H7 (cell line): ENCODE measurements around the gene CFAP74. TPM values are rescaled to one million over a fixed set of nuclear protein-coding genes. Genes with fewer than 3 reads are reported as not detected.

Source experiments
- DNase-seq: peaks from one replicate; pipeline ENCODE4 v3.0.0; 2012
- H3K27me3 ChIP-seq: 2 replicates; pipeline ENCODE4 v1.6.0; 2011; ENCODE audit warnings: mild to moderate bottlenecking, low read length; ENCODE audit not compliant: control insufficient read depth, insufficient read depth
- H3K36me3 ChIP-seq: replicated peaks from 2 replicates; pipeline ENCODE4 v1.5.1; 2011; ENCODE audit warnings: low read length; ENCODE audit not compliant: control insufficient read depth, insufficient read depth
- H3K4me3 ChIP-seq: 2 replicates; pipeline ENCODE4 v1.5.1; 2011; ENCODE audit warnings: low read depth, mild to moderate bottlenecking, control low read depth, low read length, moderate library complexity; ENCODE audit not compliant: insufficient read depth
- total RNA-seq: library from RNA; depleted of rRNA; stranded (reverse); fragments of >200 nt; shearing (Covaris generic); gene quantifications from 2 replicates; pipeline ENCODE4 v1.2.3, GENCODE V29; 2014

Gene CFAP74
- total RNA-seq, 1 experiment from 2014 or later, result not detected

- no peak for DNase-seq
- Histone ChIP-seq H3K36me3 (no peaks in the 10 kb centered on the region), H3K27me3 (peaks cover 10% of the 10 kb centered on the region), H3K4me3 (no peak overlapping the region)
These were observed 86.7 kb downstream of the CFAP74 start for GRCh38 chr1:1916851-1917251.

- Histone ChIP-seq H3K27me3 (peaks cover 10% of the 10 kb centered on the region), H3K36me3 (no peaks in the 10 kb centered on the region), H3K4me3 (no peak overlapping the region)
- no peak for DNase-seq
These were observed 87.4 kb downstream of the CFAP74 start for GRCh38 chr1:1915911-1916840.

- H3K4me3 ChIP-seq, result no peak within 1 kb of the TSS
- peaks cover 9% of the 10 kb centered on the region for H3K27me3 ChIP-seq
- DNase-seq, result no peak
- no peaks in the 10 kb centered on the region for H3K36me3 ChIP-seq
These were observed 88.5 kb downstream of the CFAP74 start, which contains the start of gene CALML6 for GRCh38 chr1:1914971-1915692. Gene CALML6, plus strand, starts transcription at chr1:1915260. Its CDS starts 21 bp downstream, at chr1:1915281.

GRCh38 chr1:1914101-1914970, 89.2 kb downstream of the CFAP74 start:
- DNase-seq, result no peak
- Histone ChIP-seq H3K4me3 (no peak overlapping the region), H3K27me3 (peaks cover 6% of the 10 kb centered on the region; the same call in 1 of the 2 replicates), H3K36me3 (no peaks in the 10 kb centered on the region)

- Histone ChIP-seq H3K36me3 (no peaks in the 10 kb centered on the region), H3K4me3 (no peak overlapping the region), H3K27me3 (peaks cover 4% of the 10 kb centered on the region; the same call in 1 of the 2 replicates)
- no peak for DNase-seq
These were observed 92.1 kb downstream of the CFAP74 start for GRCh38 chr1:1911350-1912041.

- peaks cover 4% of the 10 kb centered on the region; the same call in 1 of the 2 replicates for H3K27me3 ChIP-seq
- H3K36me3 ChIP-seq, result no peaks in the 10 kb centered on the region
- no peak for DNase-seq
These were observed 92.8 kb downstream of the CFAP74 start for GRCh38 chr1:1910651-1911331.

GRCh38 chr1:1910033-1910465, 93.5 kb downstream of the CFAP74 start:
- Histone ChIP-seq H3K4me3 (peak overlapping the region; percentile 57; the same call in 1 of the 2 replicates), H3K36me3 (no peaks in the 10 kb centered on the region), H3K27me3 (peaks cover 4% of the 10 kb centered on the region; the same call in 1 of the 2 replicates)
- DNase-seq, result no peak

More at GRCh38 chr1:1910651-1911331, 92.8 kb downstream of the CFAP74 start:
- no peak overlapping the region for H3K4me3 ChIP-seq

GRCh38 chr1:1908506-1908791, 95.1 kb downstream of the CFAP74 start:
- H3K27me3 ChIP-seq, result peaks cover 4% of the 10 kb centered on the region; the same call in 1 of the 2 replicates
- H3K4me3 ChIP-seq, result peak overlapping the region; percentile 88
- DNase-seq, result no peak
- no peaks in the 10 kb centered on the region for H3K36me3 ChIP-seq

GRCh38 chr1:1907098-1907736, 96.4 kb downstream of the CFAP74 start:
- DNase-seq, result no peak
- H3K27me3 ChIP-seq, result peaks cover 4% of the 10 kb centered on the region; the same call in 1 of the 2 replicates
- H3K36me3 ChIP-seq, result no peaks in the 10 kb centered on the region
- H3K4me3 ChIP-seq, result no peak overlapping the region

GRCh38 chr1:1906185-1907097, 97.1 kb downstream of the CFAP74 start:
- DNase-seq, result peak; percentile 94
- H3K36me3 ChIP-seq, result no peaks in the 10 kb centered on the region
- no peak overlapping the region for H3K4me3 ChIP-seq
- peaks cover 4% of the 10 kb centered on the region; the same call in 1 of the 2 replicates for H3K27me3 ChIP-seq

GRCh38 chr1:1903224-1903623, 100.4 kb downstream of the CFAP74 start:
- no peak overlapping the region for H3K4me3 ChIP-seq
- H3K36me3 ChIP-seq, result no peaks in the 10 kb centered on the region
- no peak for DNase-seq
- H3K27me3 ChIP-seq, result peaks cover under 1% of the 10 kb centered on the region; the same call in 1 of the 2 replicates

GRCh38 chr1:1901641-1902294, 101.8 kb downstream of the CFAP74 start:
- Histone ChIP-seq H3K36me3 (no peaks in the 10 kb centered on the region), H3K4me3 (no peak overlapping the region), H3K27me3 (no peaks in the 10 kb centered on the region)
- no peak for DNase-seq
